MG63 (cell line): ENCODE results near the gene UBL3. TPM values are rescaled to one million over a fixed set of nuclear protein-coding genes. Genes with fewer than 3 reads are reported as not detected.

Source experiments
- DNase-seq: peaks from one replicate; pipeline ENCODE4 v3.0.0-alpha.2; 2020
- H3K27me3 ChIP-seq: fragments of 250-450 bp; sonication (Bioruptor Pico); 2 replicates; pipeline ENCODE4 v1.5.1; 2020; ENCODE audit warnings: mild to moderate bottlenecking, moderate library complexity
- H3K36me3 ChIP-seq: fragments of 250-450 bp; sonication (Bioruptor Pico); 2 replicates; pipeline ENCODE4 v1.5.1; 2020; ENCODE audit warnings: mild to moderate bottlenecking, moderate library complexity
- H3K4me3 ChIP-seq: fragments of 250-450 bp; sonication (Bioruptor Pico); 2 replicates; pipeline ENCODE4 v1.5.1; 2020; ENCODE audit warnings: mild to moderate bottlenecking, moderate library complexity
- H3K9me3 ChIP-seq: fragments of 250-450 bp; sonication (Bioruptor Pico); 2 replicates; pipeline ENCODE4 v1.5.1; 2020; ENCODE audit warnings: mild to moderate bottlenecking, moderate library complexity
- total RNA-seq: library from RNA; depleted of rRNA; stranded (reverse); fragments of >200 nt; shearing (Covaris generic); gene quantifications from 2 replicates; pipeline ENCODE4 v1.2.3, GENCODE V29; 2014; ENCODE audit warnings: low replicate concordance

Gene UBL3
- total RNA-seq, 1 experiment from 2014 or later: 11.4 TPM

GRCh38 chr13:29840585-29840984 is 9.8 kb downstream of the UBL3 start:
- no peaks in the 10 kb centered on the region for H3K36me3 ChIP-seq
- DNase-seq: no peak
- H3K27me3 ChIP-seq: no peaks in the 10 kb centered on the region
- no peak overlapping the region for H3K4me3 ChIP-seq
- no peaks in the 10 kb centered on the region; the same call in 1 of the 2 replicates for H3K9me3 ChIP-seq

GRCh38 chr13:29835280-29836061 is 14.9 kb downstream of the UBL3 start:
- no peaks in the 10 kb centered on the region for H3K27me3 ChIP-seq
- DNase-seq: no peak
- no peaks in the 10 kb centered on the region; the same call in 1 of the 2 replicates for H3K9me3 ChIP-seq
- H3K4me3 ChIP-seq: no peak overlapping the region
- no peaks in the 10 kb centered on the region for H3K36me3 ChIP-seq

- Histone ChIP-seq H3K36me3 (no peaks in the 10 kb centered on the region), H3K9me3 (no peaks in the 10 kb centered on the region; the same call in 1 of the 2 replicates), H3K27me3 (no peaks in the 10 kb centered on the region), H3K4me3 (no peak overlapping the region)
- DNase-seq: no peak
Measured at GRCh38 chr13:29832761-29833298, 17.6 kb downstream of the UBL3 start.

- Histone ChIP-seq H3K4me3 (no peak overlapping the region), H3K27me3 (no peaks in the 10 kb centered on the region), H3K36me3 (no peaks in the 10 kb centered on the region), H3K9me3 (no peaks in the 10 kb centered on the region)
- no peak for DNase-seq
Measured at GRCh38 chr13:29830000-29830399, 20.4 kb downstream of the UBL3 start.

- Histone ChIP-seq H3K4me3 (no peak overlapping the region), H3K36me3 (no peaks in the 10 kb centered on the region), H3K9me3 (no peaks in the 10 kb centered on the region; the same call in 1 of the 2 replicates), H3K27me3 (no peaks in the 10 kb centered on the region)
- no peak for DNase-seq
Measured at GRCh38 chr13:29819143-29819542, 31.3 kb downstream of the UBL3 start.

- no peaks in the 10 kb centered on the region for H3K36me3 ChIP-seq
- no peak overlapping the region for H3K4me3 ChIP-seq
- H3K9me3 ChIP-seq: no peaks in the 10 kb centered on the region; the same call in 1 of the 2 replicates
- no peaks in the 10 kb centered on the region for H3K27me3 ChIP-seq
- no peak for DNase-seq
Measured at GRCh38 chr13:29817604-29818378, 32.6 kb downstream of the UBL3 start.

DNA sequence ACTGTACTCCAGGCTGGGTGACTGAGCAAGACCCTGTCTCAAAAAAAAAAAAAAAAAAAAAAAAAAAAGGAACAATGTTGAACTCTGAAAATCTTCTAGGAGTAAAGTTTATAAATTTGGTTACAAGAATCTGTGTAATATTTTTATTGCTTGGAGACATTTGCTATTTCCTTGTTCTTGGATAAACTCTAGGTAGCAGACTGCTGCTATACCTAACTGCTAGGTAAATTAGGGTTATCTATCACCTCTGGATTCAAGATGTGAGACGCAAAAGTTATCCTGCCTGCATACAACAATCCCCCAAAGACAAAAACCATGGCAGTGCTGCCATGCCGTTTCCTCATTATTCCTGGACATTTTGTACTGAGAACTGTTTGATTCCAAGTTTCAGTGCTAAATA is 33.7 kb downstream of the UBL3 start:
- H3K36me3 ChIP-seq: no peaks in the 10 kb centered on the region
- H3K4me3 ChIP-seq: no peak overlapping the region
- no peaks in the 10 kb centered on the region; the same call in 1 of the 2 replicates for H3K9me3 ChIP-seq
- no peaks in the 10 kb centered on the region for H3K27me3 ChIP-seq
- DNase-seq: no peak

- no peak overlapping the region for H3K4me3 ChIP-seq
- H3K36me3 ChIP-seq: no peaks in the 10 kb centered on the region
Measured at GRCh38 chr13:29815336-29815735, 35.1 kb downstream of the UBL3 start.

DNA sequence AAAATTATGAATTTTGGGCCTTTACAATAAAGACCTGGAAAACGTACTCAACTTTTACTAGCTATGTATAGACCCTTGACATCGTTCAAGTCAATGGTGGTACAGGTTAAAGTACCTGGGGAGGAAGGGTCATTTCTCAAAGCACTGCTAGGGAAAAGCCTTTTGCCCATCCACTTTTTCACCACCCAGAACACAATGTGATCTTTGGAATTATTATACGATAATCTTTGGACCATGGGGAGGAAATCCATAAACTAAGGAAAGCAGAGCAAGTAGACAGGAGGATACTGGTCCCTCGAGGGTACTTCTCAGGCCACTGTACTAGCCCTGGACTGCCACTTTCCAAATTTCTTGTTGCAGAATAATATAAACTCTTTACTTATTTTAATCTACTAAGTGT is 39.5 kb downstream of the UBL3 start:
- no peaks in the 10 kb centered on the region for H3K9me3 ChIP-seq
- H3K36me3 ChIP-seq: no peaks in the 10 kb centered on the region
- no peak for DNase-seq
- H3K4me3 ChIP-seq: no peak overlapping the region
- no peaks in the 10 kb centered on the region for H3K27me3 ChIP-seq

More at GRCh38 chr13:29815336-29815735, 35.1 kb downstream of the UBL3 start:
- no peaks in the 10 kb centered on the region for H3K27me3 ChIP-seq
- H3K9me3 ChIP-seq: no peaks in the 10 kb centered on the region
- no peak for DNase-seq

DNA sequence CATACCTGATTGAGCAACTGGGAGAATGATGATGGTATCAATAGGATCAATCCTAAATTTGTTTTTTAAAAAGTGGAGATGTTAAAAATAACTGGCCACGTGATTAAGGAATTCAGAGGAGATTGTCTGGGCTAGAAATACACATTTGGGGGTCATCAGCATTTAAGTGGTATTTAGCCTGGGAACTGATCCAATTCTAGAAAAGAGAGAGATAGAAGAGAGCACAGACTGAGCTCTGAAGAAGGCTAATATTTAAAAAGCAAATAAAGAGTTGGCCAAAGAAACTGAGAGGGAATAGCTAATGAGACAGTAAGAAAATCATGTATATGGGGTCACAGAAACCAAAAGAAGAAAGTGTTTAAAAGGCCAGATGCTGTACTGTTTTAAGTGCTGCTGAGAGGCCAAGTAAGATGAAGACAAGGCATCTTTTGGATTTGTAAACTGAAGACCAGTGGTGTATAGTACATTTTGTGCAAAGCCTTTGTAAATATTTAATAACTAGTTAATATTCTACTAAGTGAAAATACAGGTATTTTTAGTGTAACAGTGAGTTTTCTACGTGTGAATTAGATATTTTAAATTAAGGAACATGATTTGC is 40.2 kb downstream of the UBL3 start:
- H3K9me3 ChIP-seq: no peaks in the 10 kb centered on the region
- DNase-seq: no peak
- H3K36me3 ChIP-seq: no peaks in the 10 kb centered on the region
- no peak overlapping the region for H3K4me3 ChIP-seq
- H3K27me3 ChIP-seq: no peaks in the 10 kb centered on the region

GRCh38 chr13:29808264-29808663 is 42.2 kb downstream of the UBL3 start:
- no peak for DNase-seq
- no peaks in the 10 kb centered on the region for H3K36me3 ChIP-seq
- no peaks in the 10 kb centered on the region for H3K27me3 ChIP-seq
- no peaks in the 10 kb centered on the region for H3K9me3 ChIP-seq
- no peak overlapping the region for H3K4me3 ChIP-seq

DNA sequence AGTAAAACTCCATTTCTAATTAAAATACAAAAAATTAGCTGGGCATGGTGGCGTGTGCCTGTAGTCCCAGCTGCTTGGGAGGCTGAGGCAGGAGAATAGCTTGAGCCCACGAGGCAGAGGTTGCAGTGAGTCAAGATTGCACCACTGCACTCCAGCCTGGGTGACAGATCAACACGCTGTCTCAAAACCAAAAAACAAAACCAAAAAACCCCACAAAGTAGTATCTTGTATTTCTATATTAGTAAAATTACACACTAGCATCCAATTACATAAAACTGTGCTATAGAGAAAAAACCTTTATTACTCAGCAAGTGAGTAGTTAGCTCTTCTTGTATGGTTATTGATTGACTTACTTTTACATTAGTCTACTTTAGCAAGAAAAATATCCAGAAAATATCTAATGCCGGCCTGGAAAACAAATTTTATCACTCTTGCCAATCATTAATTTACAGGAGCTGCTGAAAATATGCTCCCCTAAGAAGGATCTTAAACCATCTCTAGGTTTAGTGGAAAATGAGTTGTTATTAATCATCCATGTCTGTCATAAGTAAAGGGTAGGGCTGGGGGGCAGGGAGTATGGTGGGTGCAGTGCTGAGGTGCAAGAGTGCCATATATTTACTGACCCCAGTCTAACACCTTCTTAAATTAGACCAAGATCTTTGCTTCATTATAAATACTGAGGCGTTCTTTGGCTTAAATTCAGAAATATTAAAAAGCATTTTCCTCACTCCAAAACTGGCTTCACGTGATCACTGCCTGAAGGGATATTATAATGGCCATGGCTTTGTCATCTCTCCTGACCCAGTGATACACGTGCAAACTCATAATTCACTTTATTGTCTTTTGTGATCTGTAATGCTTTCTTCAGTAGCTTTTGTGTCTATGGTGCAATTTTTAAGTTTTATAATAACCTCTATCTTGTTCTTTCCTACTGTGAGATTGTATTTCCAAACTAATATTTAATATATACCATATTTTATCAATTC is 44.1 kb downstream of the UBL3 start:
- no peak for DNase-seq
- Histone ChIP-seq H3K36me3 (no peaks in the 10 kb centered on the region), H3K9me3 (no peaks in the 10 kb centered on the region), H3K4me3 (no peak overlapping the region), H3K27me3 (no peaks in the 10 kb centered on the region)

GRCh38 chr13:29803221-29803620 is 47.2 kb downstream of the UBL3 start:
- DNase-seq: no peak
- Histone ChIP-seq H3K27me3 (no peaks in the 10 kb centered on the region), H3K36me3 (no peaks in the 10 kb centered on the region), H3K9me3 (no peaks in the 10 kb centered on the region), H3K4me3 (no peak overlapping the region)

DNA sequence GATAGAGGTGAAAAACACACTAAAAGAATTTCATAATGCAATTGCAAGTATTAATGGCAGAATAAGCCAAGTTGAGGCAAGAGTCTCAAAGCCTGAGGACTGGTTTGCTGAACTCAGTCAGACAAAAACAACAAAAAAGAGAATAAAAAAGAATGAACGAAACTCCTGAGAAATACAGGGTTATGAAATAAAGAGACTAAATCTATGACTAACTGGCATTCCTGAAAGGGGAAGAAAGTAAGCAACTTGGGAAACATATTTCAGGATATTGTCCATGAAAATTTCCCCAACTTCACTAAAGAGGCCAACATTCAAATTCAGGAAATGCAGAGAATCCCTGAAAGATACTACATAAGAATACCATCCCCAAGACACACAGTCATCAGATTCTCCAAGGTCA is 47.8 kb downstream of the UBL3 start:
- no peak overlapping the region for H3K4me3 ChIP-seq
- no peaks in the 10 kb centered on the region for H3K27me3 ChIP-seq
- no peak for DNase-seq
- H3K9me3 ChIP-seq: no peaks in the 10 kb centered on the region
- H3K36me3 ChIP-seq: no peaks in the 10 kb centered on the region

DNA sequence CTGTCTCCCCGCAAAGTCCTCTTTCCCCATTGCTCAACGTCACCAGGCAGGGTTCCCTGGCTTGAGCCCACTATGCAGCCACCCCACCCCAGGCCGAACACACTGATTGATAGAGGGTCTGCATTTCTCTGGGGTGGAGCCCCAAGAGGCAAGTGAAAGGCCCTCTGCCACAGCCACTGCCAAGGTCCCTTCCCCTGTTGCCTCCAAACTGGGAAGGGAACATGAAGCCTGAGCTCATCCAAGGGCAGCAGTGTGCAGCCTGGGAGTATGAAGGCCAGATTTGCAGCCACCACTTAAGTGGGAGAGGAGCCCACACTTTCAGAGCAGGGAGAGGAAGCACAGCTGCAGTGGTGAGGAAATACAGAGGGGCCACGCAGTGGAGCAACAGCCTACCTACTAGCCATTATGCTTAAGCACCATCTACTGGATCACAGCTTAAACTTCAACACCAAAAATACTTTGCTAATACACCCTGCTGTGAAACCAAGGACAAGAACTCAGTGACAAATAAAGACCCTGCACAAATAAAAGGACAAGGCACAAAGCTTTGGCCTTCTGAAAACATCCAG is 48.6 kb downstream of the UBL3 start:
- no peak for DNase-seq
- H3K4me3 ChIP-seq: no peak overlapping the region

GRCh38 chr13:29801102-29801501 is 49.3 kb downstream of the UBL3 start:
- H3K9me3 ChIP-seq: no peaks in the 10 kb centered on the region
- DNase-seq: no peak
- no peaks in the 10 kb centered on the region for H3K27me3 ChIP-seq
- H3K36me3 ChIP-seq: no peaks in the 10 kb centered on the region
- H3K4me3 ChIP-seq: no peak overlapping the region

More for the DNA sequence above, 48.6 kb downstream of the UBL3 start:
- Histone ChIP-seq H3K27me3 (no peaks in the 10 kb centered on the region), H3K36me3 (no peaks in the 10 kb centered on the region), H3K9me3 (no peaks in the 10 kb centered on the region)
